ENCODE results near the gene ATRX.

ATRX gene

GRCh38 chrX:77795124-77795523, 9.1 kb upstream of the ATRX start:
- no peak overlapping the region for H3K4me3 ChIP-seq (ENCODE audit: control insufficient read depth, low read depth, low read length)
- TF ChIP-seq, protein P1, sequence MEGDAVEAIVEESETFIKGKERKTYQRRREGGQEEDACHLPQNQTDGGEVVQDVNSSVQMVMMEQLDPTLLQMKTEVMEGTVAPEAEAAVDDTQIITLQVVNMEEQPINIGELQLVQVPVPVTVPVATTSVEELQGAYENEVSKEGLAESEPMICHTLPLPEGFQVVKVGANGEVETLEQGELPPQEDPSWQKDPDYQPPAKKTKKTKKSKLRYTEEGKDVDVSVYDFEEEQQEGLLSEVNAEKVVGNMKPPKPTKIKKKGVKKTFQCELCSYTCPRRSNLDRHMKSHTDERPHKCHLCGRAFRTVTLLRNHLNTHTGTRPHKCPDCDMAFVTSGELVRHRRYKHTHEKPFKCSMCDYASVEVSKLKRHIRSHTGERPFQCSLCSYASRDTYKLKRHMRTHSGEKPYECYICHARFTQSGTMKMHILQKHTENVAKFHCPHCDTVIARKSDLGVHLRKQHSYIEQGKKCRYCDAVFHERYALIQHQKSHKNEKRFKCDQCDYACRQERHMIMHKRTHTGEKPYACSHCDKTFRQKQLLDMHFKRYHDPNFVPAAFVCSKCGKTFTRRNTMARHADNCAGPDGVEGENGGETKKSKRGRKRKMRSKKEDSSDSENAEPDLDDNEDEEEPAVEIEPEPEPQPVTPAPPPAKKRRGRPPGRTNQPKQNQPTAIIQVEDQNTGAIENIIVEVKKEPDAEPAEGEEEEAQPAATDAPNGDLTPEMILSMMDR (conservative IDR thresholded peaks at IDR 0.05; ENCODE audit: control insufficient read depth, insufficient read depth, low read depth, low read length) = no peak
- no peak for DNase-seq (ENCODE audit: low read depth)

DNA sequence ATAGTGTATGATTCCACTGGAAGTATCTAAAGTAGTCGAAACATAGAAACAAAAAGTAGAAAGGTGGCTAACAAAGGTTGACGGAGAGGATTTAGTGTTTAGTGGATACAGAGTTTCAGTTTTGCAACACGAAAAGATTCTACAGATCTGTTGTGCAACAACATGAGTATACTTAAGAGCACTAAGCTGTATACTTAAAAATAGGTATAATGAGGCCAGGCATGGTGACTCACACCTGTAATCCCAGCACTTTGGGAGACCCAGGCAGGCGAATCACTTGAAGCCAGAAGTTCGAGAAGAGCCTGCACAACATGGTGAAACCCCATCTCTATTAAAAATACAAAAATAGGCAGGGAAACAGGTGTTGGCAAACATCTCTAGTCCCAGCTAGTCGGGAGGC, 7.9 kb upstream of the ATRX start:
- H3K4me3 ChIP-seq (ENCODE audit: control insufficient read depth, low read depth, low read length) = no peak overlapping the region
- no peak for DNase-seq (ENCODE audit: low read depth)
- TF ChIP-seq, protein P1 (conservative IDR thresholded peaks at IDR 0.05; ENCODE audit: control insufficient read depth, insufficient read depth, low read depth, low read length) = no peak

GRCh38 chrX:77788050-77788449, 2.0 kb upstream of the ATRX start:
- no peak overlapping the region for H3K4me3 ChIP-seq (ENCODE audit: control insufficient read depth, low read depth, low read length)

DNA sequence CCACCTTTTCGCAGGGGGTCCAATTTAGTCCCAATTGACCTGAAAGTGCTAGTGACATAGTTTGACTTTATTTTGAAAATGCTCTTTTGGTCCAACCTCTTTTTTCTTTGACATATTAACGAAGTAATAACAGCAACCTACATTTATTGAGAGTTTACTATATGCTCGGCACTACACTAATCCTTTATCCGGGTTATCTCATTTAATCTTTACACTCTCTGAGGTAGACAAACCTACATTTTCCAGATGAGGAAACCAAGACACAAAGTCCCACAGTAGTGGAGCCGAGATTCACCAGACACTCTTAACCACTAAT, 307 bp upstream of the ATRX start:
- TF ChIP-seq, protein P1 (conservative IDR thresholded peaks at IDR 0.05; ENCODE audit: control insufficient read depth, insufficient read depth, low read depth, low read length) = no peak
- DNase-seq (ENCODE audit: low read depth) = no peak
- H3K4me3 ChIP-seq (ENCODE audit: control insufficient read depth, low read depth, low read length) = peak overlapping the region; percentile 70

More at GRCh38 chrX:77788050-77788449, 2.0 kb upstream of the ATRX start:
- TF ChIP-seq, protein P1 (conservative IDR thresholded peaks at IDR 0.05; ENCODE audit: control insufficient read depth, insufficient read depth, low read depth, low read length) = no peak
- DNase-seq (ENCODE audit: low read depth) = peak; percentile 39

DNA sequence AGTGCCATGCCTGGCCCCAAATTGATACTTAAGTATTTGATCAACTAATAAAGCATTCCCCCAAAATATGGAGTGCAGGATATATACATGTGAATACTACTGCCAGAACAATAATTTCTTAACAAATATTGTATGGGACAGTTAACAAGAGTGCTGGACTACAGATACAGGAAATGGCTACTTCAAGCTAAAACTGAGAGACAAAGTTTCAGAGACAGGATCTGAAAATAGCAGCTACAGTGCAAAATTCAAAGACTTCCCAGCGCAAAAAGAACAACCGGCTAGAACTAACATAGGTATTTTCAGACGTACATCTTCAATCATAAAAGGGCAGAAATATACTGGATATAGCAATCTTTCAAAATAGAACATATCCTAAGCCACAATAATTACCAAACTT, 6.3 kb downstream of the ATRX start:
- no peak overlapping the region for H3K4me3 ChIP-seq (ENCODE audit: control insufficient read depth, low read depth, low read length)
- TF ChIP-seq, protein P1 (conservative IDR thresholded peaks at IDR 0.05; ENCODE audit: control insufficient read depth, insufficient read depth, low read depth, low read length) = no peak
- DNase-seq (ENCODE audit: low read depth) = no peak

- H3K4me3 ChIP-seq (ENCODE audit: control insufficient read depth, low read depth, low read length) = no peak overlapping the region
- TF ChIP-seq, protein P1 (conservative IDR thresholded peaks at IDR 0.05; ENCODE audit: control insufficient read depth, insufficient read depth, low read depth, low read length) = no peak
- DNase-seq (ENCODE audit: low read depth) = no peak
Observed at GRCh38 chrX:77776659-77777058, 9.4 kb downstream of the ATRX start.

GRCh38 chrX:77771601-77772000, 14.4 kb downstream of the ATRX start:
- TF ChIP-seq, protein P1 (conservative IDR thresholded peaks at IDR 0.05; ENCODE audit: control insufficient read depth, insufficient read depth, low read depth, low read length) = no peak
- no peak overlapping the region for H3K4me3 ChIP-seq (ENCODE audit: control insufficient read depth, low read depth, low read length)
- DNase-seq (ENCODE audit: low read depth) = no peak
